IPS-18a (cell line): ENCODE measurements around the gene STX1B.
"Not testable (repeated sequence)": the region's sequence is repeated elsewhere in the genome, so short reads cannot be mapped to it uniquely, and the experiment has no call there.

Experiments used
- H3K27ac ChIP-seq: one replicate; pipeline ENCODE4 v1.5.1; 2013; ENCODE audit warnings: low read length
- H3K27me3 ChIP-seq: one replicate; pipeline ENCODE4 v1.6.1; 2013; ENCODE audit warnings: mild to moderate bottlenecking, low read length; ENCODE audit not compliant: control insufficient read depth, insufficient read depth
- H3K36me3 ChIP-seq: one replicate; pipeline ENCODE4 v1.6.1; 2013; ENCODE audit warnings: low read depth, low read length; ENCODE audit not compliant: control insufficient read depth
- H3K4me1 ChIP-seq: one replicate; pipeline ENCODE4 v1.6.1; 2013; ENCODE audit warnings: low read depth, low read length; ENCODE audit not compliant: control insufficient read depth
- H3K4me3 ChIP-seq: one replicate; pipeline ENCODE4 v1.5.1; 2013; ENCODE audit warnings: low read length
- H3K9ac ChIP-seq: one replicate; pipeline ENCODE4 v1.6.1; 2013; ENCODE audit warnings: mild to moderate bottlenecking, low read length, moderate library complexity
- H3K9me3 ChIP-seq: one replicate; pipeline ENCODE4 v1.6.1; 2013; ENCODE audit warnings: low read depth, low read length; ENCODE audit not compliant: control insufficient read depth

The STX1B gene

GRCh38 chr16:31011815-31012214 is 1.4 kb upstream of the STX1B start:
- not testable (repeated sequence) for H3K9me3 ChIP-seq, H3K4me3 ChIP-seq, H3K27ac ChIP-seq, H3K4me1 ChIP-seq, H3K27me3 ChIP-seq, H3K36me3 ChIP-seq, H3K9ac ChIP-seq

GRCh38 chr16:31009894-31010584 is 399 bp downstream of the STX1B start:
- Histone ChIP-seq H3K4me1 (no peaks in the 10 kb centered on the region), H3K9ac (no peak overlapping the region), H3K4me3 (peak overlapping the region; percentile 52)

GRCh38 chr16:31009120-31009519 is 1.3 kb downstream of the STX1B start:
- Histone ChIP-seq H3K27ac (no peak overlapping the region), H3K27me3 (no peaks in the 10 kb centered on the region), H3K9me3 (no peaks in the 10 kb centered on the region), H3K4me1 (no peaks in the 10 kb centered on the region), H3K9ac (no peak overlapping the region), H3K4me3 (no peak overlapping the region), H3K36me3 (no peaks in the 10 kb centered on the region)

More at GRCh38 chr16:31009894-31010584, 399 bp downstream of the STX1B start:
- Histone ChIP-seq H3K27me3 (no peaks in the 10 kb centered on the region), H3K27ac (no peak overlapping the region), H3K9me3 (no peaks in the 10 kb centered on the region), H3K36me3 (no peaks in the 10 kb centered on the region)

GRCh38 chr16:31008551-31008950 is 1.9 kb downstream of the STX1B start:
- no peaks in the 10 kb centered on the region for H3K4me1 ChIP-seq
- H3K36me3 ChIP-seq = no peaks in the 10 kb centered on the region
- no peak overlapping the region for H3K9ac ChIP-seq
- no peak overlapping the region for H3K27ac ChIP-seq
- H3K9me3 ChIP-seq = no peaks in the 10 kb centered on the region
- H3K27me3 ChIP-seq = no peaks in the 10 kb centered on the region
- H3K4me3 ChIP-seq = no peak overlapping the region

GRCh38 chr16:31008149-31008548 is 2.3 kb downstream of the STX1B start:
- H3K4me1 ChIP-seq = no peaks in the 10 kb centered on the region
- no peaks in the 10 kb centered on the region for H3K9me3 ChIP-seq
- H3K4me3 ChIP-seq = no peak overlapping the region
- H3K9ac ChIP-seq = no peak overlapping the region
- no peaks in the 10 kb centered on the region for H3K36me3 ChIP-seq
- H3K27ac ChIP-seq = no peak overlapping the region
- no peaks in the 10 kb centered on the region for H3K27me3 ChIP-seq

GRCh38 chr16:31007684-31008083 is 2.8 kb downstream of the STX1B start:
- Histone ChIP-seq H3K36me3 (no peaks in the 10 kb centered on the region), H3K27ac (no peak overlapping the region)

GRCh38 chr16:31006589-31006988 is 3.8 kb downstream of the STX1B start:
- Histone ChIP-seq H3K27me3 (no peaks in the 10 kb centered on the region), H3K9ac (no peak overlapping the region), H3K36me3 (no peaks in the 10 kb centered on the region), H3K4me3 (no peak overlapping the region), H3K4me1 (no peaks in the 10 kb centered on the region), H3K9me3 (no peaks in the 10 kb centered on the region), H3K27ac (no peak overlapping the region)

More at GRCh38 chr16:31007684-31008083, 2.8 kb downstream of the STX1B start:
- no peak overlapping the region for H3K4me3 ChIP-seq
- H3K9me3 ChIP-seq = no peaks in the 10 kb centered on the region
- H3K27me3 ChIP-seq = no peaks in the 10 kb centered on the region
- no peaks in the 10 kb centered on the region for H3K4me1 ChIP-seq
- H3K9ac ChIP-seq = no peak overlapping the region

- H3K4me3 ChIP-seq = no peak overlapping the region
- no peaks in the 10 kb centered on the region for H3K27me3 ChIP-seq
- no peaks in the 10 kb centered on the region for H3K4me1 ChIP-seq
- H3K9ac ChIP-seq = no peak overlapping the region
- H3K27ac ChIP-seq = no peak overlapping the region
- no peaks in the 10 kb centered on the region for H3K9me3 ChIP-seq
- H3K36me3 ChIP-seq = no peaks in the 10 kb centered on the region
Observed at GRCh38 chr16:31006086-31006385, 4.4 kb downstream of the STX1B start.

- Histone ChIP-seq H3K9ac (no peak overlapping the region), H3K4me3 (no peak overlapping the region), H3K27me3 (no peaks in the 10 kb centered on the region), H3K4me1 (no peaks in the 10 kb centered on the region), H3K9me3 (no peaks in the 10 kb centered on the region), H3K27ac (no peak overlapping the region), H3K36me3 (no peaks in the 10 kb centered on the region)
Observed at GRCh38 chr16:31005350-31006085, 4.9 kb downstream of the STX1B start.

- Histone ChIP-seq H3K4me3 (no peak overlapping the region), H3K4me1 (no peaks in the 10 kb centered on the region), H3K9ac (no peak overlapping the region), H3K9me3 (no peaks in the 10 kb centered on the region), H3K27ac (no peak overlapping the region), H3K36me3 (no peaks in the 10 kb centered on the region), H3K27me3 (no peaks in the 10 kb centered on the region)
Observed at GRCh38 chr16:31004658-31005057, 5.8 kb downstream of the STX1B start.

- Histone ChIP-seq H3K4me1 (no peaks in the 10 kb centered on the region), H3K9me3 (no peaks in the 10 kb centered on the region), H3K36me3 (no peaks in the 10 kb centered on the region), H3K4me3 (no peak overlapping the region), H3K9ac (no peak overlapping the region), H3K27me3 (no peaks in the 10 kb centered on the region), H3K27ac (no peak overlapping the region)
Observed at GRCh38 chr16:31003744-31004143, 6.7 kb downstream of the STX1B start.

GRCh38 chr16:31002862-31003341 is 7.5 kb downstream of the STX1B start:
- Histone ChIP-seq H3K9ac (no peak overlapping the region), H3K27ac (no peak overlapping the region), H3K36me3 (no peaks in the 10 kb centered on the region), H3K4me1 (no peaks in the 10 kb centered on the region), H3K4me3 (no peak overlapping the region), H3K27me3 (peaks cover 2% of the 10 kb centered on the region), H3K9me3 (no peaks in the 10 kb centered on the region)
